OCI-LY7 (cell line): ENCODE measurements around the gene ZDHHC8. TPM values are rescaled to one million over a fixed set of nuclear protein-coding genes. Genes with fewer than 3 reads are reported as not detected.

Source experiments
- BruUV-seq: library from RNA; stranded (reverse); fragments of 400-500 nt; replicated peaks from 2 replicates; lab custom pipeline; 2021; lab: Mats Ljungman, UMichigan
- CTCF ChIA-PET: fragments of 300-600 bp; sonication (Branson Sonifier 250); formaldehyde crosslinking; loops from one replicate; lab custom pipeline; 2022; ENCODE audit warnings: antibody characterized with exemption; ENCODE audit not compliant: unreplicated experiment; lab: Charles Lee
- POLR2A ChIA-PET: fragments of 300-600 bp; sonication (Branson Sonifier 250); formaldehyde crosslinking; loops from one replicate; lab custom pipeline; 2022; ENCODE audit warnings: antibody characterized with exemption; lab: Charles Lee
- DNase-seq: peaks from one replicate; pipeline ENCODE4 v3.0.0-alpha.2; 2015; ENCODE audit warnings: low spot score
- H2AFZ ChIP-seq: fragments of 200-600 bp; sonication (generic), shearing (Covaris generic); 2 replicates; pipeline ENCODE4 v1.6.1; 2014; ENCODE audit warnings: mild to moderate bottlenecking, antibody characterized with exemption, low read length, moderate library complexity
- H3K27ac ChIP-seq: fragments of 200-600 bp; sonication (generic); 2 replicates; pipeline ENCODE4 v1.5.1; 2014; ENCODE audit warnings: mixed run types, low read depth, mild to moderate bottlenecking, moderate library complexity, low read length, inconsistent platforms; ENCODE audit not compliant: poor library complexity, severe bottlenecking
- H3K36me3 ChIP-seq: fragments of 200-600 bp; sonication (generic); 2 replicates; pipeline ENCODE4 v1.6.1; 2014; ENCODE audit warnings: mild to moderate bottlenecking, antibody characterized with exemption, low read length, moderate library complexity, mixed read lengths; ENCODE audit not compliant: insufficient read depth
- H3K4me1 ChIP-seq: fragments of 200-600 bp; sonication (generic); 2 replicates; pipeline ENCODE4 v1.5.1; 2014; ENCODE audit warnings: mild to moderate bottlenecking, low read length; ENCODE audit not compliant: insufficient read depth, poor library complexity, severe bottlenecking
- H3K4me2 ChIP-seq: fragments of 200-600 bp; sonication (generic); 2 replicates; pipeline ENCODE4 v1.6.1; 2014; ENCODE audit warnings: mild to moderate bottlenecking, low read length
- H3K4me3 ChIP-seq: fragments of 200-600 bp; sonication (generic); 2 replicates; pipeline ENCODE4 v1.5.1; 2014; ENCODE audit warnings: mild to moderate bottlenecking, low read depth, low read length; ENCODE audit not compliant: poor library complexity, severe bottlenecking
- H3K79me2 ChIP-seq: fragments of 200-600 bp; sonication (generic); 2 replicates; pipeline ENCODE4 v1.6.1; 2016; ENCODE audit warnings: low read depth, mild to moderate bottlenecking, low read length, moderate library complexity, mixed read lengths; ENCODE audit not compliant: insufficient read depth
- H3K9me2 ChIP-seq: fragments of 200-600 bp; sonication (generic); 2 replicates; pipeline ENCODE4 v1.6.1; 2016; ENCODE audit warnings: mild to moderate bottlenecking, low read length, mixed read lengths; ENCODE audit not compliant: insufficient read depth
- H3K9me3 ChIP-seq: fragments of 200-600 bp; sonication (generic); 2 replicates; pipeline ENCODE4 v1.6.1; 2014; ENCODE audit warnings: mild to moderate bottlenecking, mixed run types, low read length, mixed read lengths
- H4K20me1 ChIP-seq: fragments of 200-600 bp; sonication (generic); 2 replicates; pipeline ENCODE4 v1.6.1; 2014; ENCODE audit warnings: mild to moderate bottlenecking, antibody characterized with exemption, low read length, moderate library complexity, mixed read lengths; ENCODE audit not compliant: insufficient read depth
- CTCF ChIP-seq: fragments of 200-600 bp; sonication (generic); conservative IDR thresholded peaks from 2 replicates; pipeline ENCODE4 v1.5.1; 2014; ENCODE audit warnings: mild to moderate bottlenecking, antibody characterized with exemption, low read length, moderate library complexity, mixed read lengths
- EZH2phosphoT487 ChIP-seq: fragments of 200-600 bp; sonication (generic); IDR thresholded peaks from 2 replicates; pipeline ENCODE4 v1.6.1; 2018; ENCODE audit warnings: low read depth, borderline replicate concordance, mild to moderate bottlenecking, mixed run types, antibody characterized with exemption, low read length, moderate library complexity, mixed read lengths
- intact Hi-C: fragments of 100-400 bp; cut with micrococcal nuclease; formaldehyde crosslinking; loops from one replicate; pipeline ENCODE4 v1.10.0; 2022; ENCODE audit not compliant: unreplicated experiment
- total RNA-seq, 2 experiments: library from RNA; depleted of rRNA in 1 of 2; stranded (reverse); fragments of >200 nt in 1 of 2; shearing (Covaris generic) in 1 of 2; gene quantifications; 2 replicates each; pipeline ENCODE4 v1.2.3, GENCODE V29; 2014 to 2022

ZDHHC8 gene
- total RNA-seq, 2 experiments from 2014 or later, result 2.3 to 16.7 TPM

- Histone ChIP-seq H3K36me3 (no peaks in the 10 kb centered on the region), H3K4me2 (no peak overlapping the region), H3K27ac (no peak overlapping the region), H4K20me1 (no peaks in the 10 kb centered on the region), H3K4me1 (no peaks in the 10 kb centered on the region), H3K9me3 (no peaks in the 10 kb centered on the region), H3K4me3 (no peak overlapping the region), H3K9me2 (no peaks in the 10 kb centered on the region), H2AFZ (no peak overlapping the region), H3K79me2 (no peaks in the 10 kb centered on the region)
- DNase-seq, result no peak
- ChIA-PET CTCF (no interaction called here), POLR2A (interaction anchor here (0.7 kb wide), 1 partner anchor 46 kb away, joined by 3 read pairs; no protein-coding TSS in a partner anchor)
- BruUV-seq, result no TSS peak
- intact Hi-C loops, result loop anchor here (10.0 kb wide), 2 partner anchors 304 to 544 kb away; no protein-coding TSS in a partner anchor
- TF ChIP-seq EZH2phosphoT487 (no peak), CTCF (no peak)
Measured at GRCh38 chr22:20151276-20151588, 19.6 kb downstream of the ZDHHC8 start.

DNA sequence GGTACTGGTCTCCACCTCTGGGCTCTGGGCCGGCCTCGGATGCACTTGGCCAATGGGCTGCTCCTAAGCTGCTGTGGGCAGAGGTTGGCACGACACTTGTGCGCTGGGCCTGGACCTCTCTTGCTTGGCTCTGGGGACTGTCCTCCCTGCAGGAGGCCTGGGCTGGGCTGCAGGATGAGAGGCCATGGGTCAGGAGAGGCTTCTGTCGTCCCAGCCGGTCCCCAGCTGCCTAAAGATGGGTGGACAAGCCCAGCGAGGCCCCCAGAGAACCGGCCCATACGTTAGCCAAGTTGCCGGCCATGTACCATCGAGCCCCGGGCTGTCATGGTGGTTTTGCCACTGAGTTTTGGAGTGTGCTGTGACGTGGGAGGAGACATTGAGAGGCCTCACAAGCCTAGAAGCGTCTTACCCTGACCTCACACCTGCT is 20.9 kb downstream of the ZDHHC8 start:
- Histone ChIP-seq H3K4me3 (no peak overlapping the region), H3K9me3 (no peaks in the 10 kb centered on the region), H3K79me2 (no peaks in the 10 kb centered on the region), H3K4me1 (no peaks in the 10 kb centered on the region), H4K20me1 (no peaks in the 10 kb centered on the region), H3K9me2 (no peaks in the 10 kb centered on the region), H3K27ac (no peak overlapping the region), H3K4me2 (no peak overlapping the region), H2AFZ (no peak overlapping the region), H3K36me3 (no peaks in the 10 kb centered on the region)
- no peak for DNase-seq
- intact Hi-C loops, result loop anchor here (10.0 kb wide), 2 partner anchors 302 to 542 kb away; no protein-coding TSS in a partner anchor
- ChIA-PET CTCF (no interaction called here), POLR2A (no interaction called here)
- TF ChIP-seq EZH2phosphoT487, result no peak
- no peak for TF ChIP-seq CTCF
- BruUV-seq, result no TSS peak

DNA sequence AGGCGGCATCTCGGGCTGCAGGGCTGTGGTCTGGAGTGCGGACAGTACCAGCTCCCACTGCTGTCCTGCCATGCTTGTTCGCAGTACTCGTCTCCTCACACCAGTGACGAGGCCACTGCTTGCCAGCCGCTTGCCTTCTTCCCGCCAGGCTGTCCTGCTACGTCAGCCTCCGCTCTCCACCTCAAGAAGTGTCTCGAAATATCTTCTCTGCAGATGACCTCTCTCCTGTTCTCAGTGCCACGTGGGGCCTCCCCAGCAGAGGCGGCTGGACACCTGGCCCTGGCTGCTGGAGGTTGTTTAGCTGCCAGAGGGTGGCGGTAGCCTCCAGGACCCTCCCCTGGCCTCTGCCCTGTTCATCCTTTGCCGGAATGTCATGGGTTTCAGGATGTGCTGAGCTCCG is 22.3 kb downstream of the ZDHHC8 start:
- Histone ChIP-seq H3K4me3 (no peak overlapping the region), H3K27ac (no peak overlapping the region), H2AFZ (no peak overlapping the region), H3K9me2 (no peaks in the 10 kb centered on the region), H3K4me2 (no peak overlapping the region), H4K20me1 (no peaks in the 10 kb centered on the region), H3K4me1 (no peaks in the 10 kb centered on the region), H3K79me2 (no peaks in the 10 kb centered on the region), H3K9me3 (no peaks in the 10 kb centered on the region), H3K36me3 (no peaks in the 10 kb centered on the region)
- TF ChIP-seq CTCF, result no peak
- no peak for TF ChIP-seq EZH2phosphoT487
- no peak for DNase-seq
- intact Hi-C loops, result loop anchor here (10.0 kb wide), 2 partner anchors 301 to 541 kb away; no protein-coding TSS in a partner anchor
- no TSS peak for BruUV-seq
- POLR2A ChIA-PET, result no interaction called here
- CTCF ChIA-PET, result no interaction called here
